G401.6 (cell line): ENCODE data around the gene MUC5AC.
"Not testable (repeated sequence)": the region's sequence is repeated elsewhere in the genome, so short reads cannot be mapped to it uniquely, and the experiment has no call there.

Experiments
- FAIRE-seq: peaks from 2 replicates; lab custom pipeline; 2012; peaks lifted over from hg19 to GRCh38; lab: Jason Lieb, UNC

MUC5AC gene

DNA sequence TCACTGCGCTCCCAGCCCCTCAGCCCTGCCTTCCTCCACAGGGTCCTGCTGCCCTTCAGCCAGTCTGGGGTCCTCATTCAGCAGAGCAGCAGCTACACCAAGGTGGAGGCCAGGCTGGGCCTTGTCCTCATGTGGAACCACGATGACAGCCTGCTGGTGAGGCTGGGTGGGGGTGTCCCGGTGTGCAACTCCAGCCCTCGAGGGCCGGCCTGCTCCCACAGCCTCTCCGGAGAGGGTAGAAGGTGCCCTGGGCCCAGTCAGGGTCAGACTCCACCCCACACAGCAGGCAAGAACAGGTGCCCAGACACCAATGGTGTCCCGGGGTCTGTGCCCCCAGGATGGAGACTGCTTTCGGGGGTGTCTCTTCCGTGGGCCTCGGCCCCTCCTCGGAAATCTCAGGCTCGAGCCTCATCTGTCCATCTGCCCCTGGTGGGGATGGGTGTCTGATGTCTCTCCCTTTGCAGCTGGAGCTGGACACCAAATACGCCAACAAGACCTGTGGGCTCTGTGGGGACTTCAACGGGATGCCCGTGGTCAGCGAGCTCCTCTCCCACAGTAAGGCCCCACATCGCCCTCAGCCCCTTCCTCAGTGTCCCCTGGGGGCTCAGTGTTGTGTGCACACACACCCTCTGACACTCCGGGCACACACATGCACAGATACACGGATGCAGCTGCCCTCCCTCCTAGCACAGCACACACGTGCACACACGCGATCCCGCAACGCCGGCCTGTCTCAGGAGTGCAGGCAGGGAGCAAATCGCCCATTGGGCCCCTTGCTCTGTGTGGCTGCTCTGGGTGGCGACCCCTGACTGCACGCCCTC is 4.9 kb downstream of the MUC5AC start:
- no peak for FAIRE-seq

DNA sequence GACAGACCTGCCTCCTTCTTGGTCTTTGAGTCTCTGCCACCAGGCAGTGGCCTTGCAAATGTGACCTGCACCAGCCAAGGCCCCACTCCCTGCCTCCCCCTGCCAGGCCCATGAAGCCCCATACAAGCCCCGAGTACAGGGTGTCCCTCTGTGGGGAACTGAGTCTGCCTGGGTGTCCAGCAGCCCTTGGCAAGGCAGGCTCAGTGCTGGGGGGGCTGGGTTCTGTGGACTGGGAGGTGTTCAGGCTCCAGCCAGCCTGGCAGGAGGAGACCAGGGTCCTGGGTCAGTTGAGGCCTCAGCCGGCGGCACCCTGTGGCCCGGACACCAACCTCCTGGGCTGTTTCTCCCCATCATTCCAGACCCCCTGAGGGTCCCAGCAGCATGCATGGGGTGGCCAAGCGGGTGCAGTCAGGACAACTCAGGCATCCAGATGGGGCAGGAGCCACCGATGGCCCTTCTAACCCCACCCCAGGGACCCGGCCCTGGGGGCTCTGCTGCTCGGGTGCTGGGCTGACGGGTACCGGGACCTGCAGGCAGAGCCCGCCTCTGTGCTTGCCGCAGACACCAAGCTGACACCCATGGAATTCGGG is 5.7 kb downstream of the MUC5AC start:
- no peak for FAIRE-seq

DNA sequence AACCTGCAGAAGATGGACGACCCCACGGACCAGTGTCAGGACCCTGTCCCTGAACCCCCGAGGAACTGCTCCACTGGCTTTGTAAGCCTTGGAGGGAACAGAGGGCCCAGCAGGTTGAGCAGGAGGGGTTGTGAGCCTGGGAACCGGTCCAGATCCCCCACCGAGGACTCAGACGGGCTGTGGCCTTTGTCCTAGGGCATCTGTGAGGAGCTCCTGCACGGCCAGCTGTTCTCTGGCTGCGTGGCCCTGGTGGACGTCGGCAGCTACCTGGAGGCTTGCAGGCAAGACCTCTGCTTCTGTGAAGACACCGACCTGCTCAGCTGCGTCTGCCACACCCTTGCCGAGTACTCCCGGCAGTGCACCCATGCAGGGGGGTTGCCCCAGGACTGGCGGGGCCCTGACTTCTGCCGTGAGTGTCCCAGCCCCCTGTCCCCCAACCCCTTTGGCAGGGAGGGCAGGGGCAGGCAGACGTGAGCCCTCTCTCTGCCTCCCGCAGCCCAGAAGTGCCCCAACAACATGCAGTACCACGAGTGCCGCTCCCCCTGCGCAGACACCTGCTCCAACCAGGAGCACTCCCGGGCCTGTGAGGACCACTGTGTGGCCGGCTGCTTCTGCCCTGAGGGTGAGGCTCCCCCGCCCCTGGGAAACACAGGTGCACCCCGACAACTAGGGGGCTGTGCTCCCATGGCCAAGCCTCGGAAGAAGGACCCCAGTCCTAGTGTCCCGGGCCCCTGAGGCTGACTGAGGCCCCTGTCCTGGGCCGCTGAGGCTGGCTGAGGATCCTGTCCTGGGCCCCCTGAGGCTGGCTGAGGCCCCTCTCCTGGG is 6.4 kb downstream of the MUC5AC start:
- FAIRE-seq: no peak

DNA sequence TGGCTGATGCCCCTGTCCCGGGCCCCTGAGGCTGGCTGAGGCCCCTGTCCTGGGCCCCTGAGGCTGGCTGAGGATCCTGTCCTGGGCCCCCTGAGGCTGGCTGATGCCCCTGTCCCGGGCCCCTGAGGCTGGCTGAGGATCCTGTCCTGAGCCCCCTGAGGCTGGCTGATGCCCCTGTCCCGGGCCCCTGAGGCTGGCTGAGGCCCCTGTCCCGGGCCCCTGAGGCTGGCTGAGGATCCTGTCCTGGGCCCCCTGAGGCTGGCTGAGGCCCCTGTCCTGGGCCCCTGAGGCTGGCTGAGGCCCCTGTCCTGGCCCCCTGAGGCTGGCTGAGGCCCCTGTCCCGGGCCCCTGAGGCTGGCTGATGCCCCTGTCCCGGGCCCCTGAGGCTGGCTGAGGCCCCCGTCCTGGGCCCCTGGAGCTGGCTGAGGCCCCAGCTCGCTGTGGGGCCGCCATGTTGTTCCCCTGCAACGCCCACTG is 7.1 kb downstream of the MUC5AC start:
- not testable (repeated sequence) for FAIRE-seq

GRCh38 chr11:1165256-1166041 is 7.7 kb downstream of the MUC5AC start:
- FAIRE-seq: no peak

DNA sequence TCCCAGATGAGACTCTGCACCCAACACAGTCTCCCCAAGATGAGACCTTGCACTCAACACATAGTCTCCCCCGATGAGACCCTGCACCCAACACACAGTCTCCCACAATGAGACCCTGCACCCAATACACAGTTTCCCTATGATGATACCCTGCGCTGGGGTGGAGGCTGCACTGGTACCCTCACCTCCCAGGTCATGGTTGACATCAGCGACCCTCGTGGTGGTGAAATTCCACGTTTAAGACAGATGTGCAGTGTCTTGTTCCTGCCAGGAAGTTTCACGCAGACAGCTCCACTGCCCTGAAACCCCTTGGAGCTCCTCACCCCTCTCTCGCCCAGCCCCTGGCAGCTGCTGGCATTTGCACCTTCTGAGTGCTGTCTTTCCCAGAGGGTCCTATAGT is 9.5 kb downstream of the MUC5AC start:
- no peak for FAIRE-seq

GRCh38 chr11:1167751-1168231 is 10.0 kb downstream of the MUC5AC start:
- FAIRE-seq: no peak

- no peak for FAIRE-seq
These were observed 10.5 kb downstream of the MUC5AC start for GRCh38 chr11:1168256-1168655.

DNA sequence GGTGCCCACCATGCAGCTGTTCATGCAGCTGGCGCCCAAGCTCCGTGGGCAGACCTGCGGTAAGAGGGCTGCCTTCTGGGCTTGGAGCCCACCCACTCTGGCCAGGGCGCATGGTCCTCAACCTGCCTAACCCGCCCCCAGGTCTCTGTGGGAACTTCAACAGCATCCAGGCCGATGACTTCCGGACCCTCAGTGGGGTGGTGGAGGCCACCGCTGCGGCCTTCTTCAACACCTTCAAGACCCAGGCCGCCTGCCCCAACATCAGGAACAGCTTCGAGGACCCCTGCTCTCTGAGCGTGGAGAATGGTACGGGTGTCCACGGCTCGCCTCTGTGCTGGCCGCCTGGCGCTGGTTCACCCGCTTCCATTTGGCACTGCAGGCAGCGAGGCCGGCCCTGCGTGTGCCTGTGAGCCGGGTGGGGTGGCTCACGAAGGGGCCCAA is 11.0 kb downstream of the MUC5AC start:
- FAIRE-seq: no peak

GRCh38 chr11:1171223-1171984 is 13.7 kb downstream of the MUC5AC start:
- no peak for FAIRE-seq

DNA sequence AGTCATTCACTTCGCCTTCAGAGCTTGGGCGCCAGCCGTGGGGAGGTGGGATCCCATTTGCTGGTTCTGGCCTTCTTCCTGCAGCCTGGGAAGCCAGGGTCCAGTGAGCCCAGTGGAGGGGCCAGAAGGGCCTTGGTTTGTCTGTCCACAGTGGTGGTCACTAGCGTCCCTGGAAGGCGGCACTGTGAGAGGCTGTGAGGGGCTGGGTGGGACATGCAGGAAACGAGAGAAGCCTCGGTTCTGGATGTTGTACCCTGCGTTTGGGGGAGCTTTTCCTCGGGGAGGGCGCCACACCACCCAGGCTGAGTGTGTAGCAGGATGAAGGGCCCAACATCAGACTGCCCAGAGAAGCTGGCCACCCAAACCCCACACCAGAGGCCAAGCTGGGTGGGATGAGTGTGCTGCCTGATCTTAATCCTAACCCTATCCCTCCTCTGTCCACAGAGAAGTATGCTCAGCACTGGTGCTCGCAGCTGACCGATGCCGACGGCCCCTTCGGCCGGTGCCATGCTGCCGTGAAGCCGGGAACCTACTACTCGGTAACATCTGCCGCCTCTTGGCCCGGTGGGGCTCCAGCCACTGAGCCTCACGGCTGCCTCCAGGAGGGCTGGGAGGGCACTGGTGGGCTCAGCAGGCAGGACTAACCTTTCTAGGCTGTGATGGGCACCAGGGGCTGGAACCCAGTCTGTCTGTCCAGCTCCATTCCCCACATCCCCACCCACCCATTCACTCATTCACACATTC is 14.4 kb downstream of the MUC5AC start:
- no peak for FAIRE-seq

DNA sequence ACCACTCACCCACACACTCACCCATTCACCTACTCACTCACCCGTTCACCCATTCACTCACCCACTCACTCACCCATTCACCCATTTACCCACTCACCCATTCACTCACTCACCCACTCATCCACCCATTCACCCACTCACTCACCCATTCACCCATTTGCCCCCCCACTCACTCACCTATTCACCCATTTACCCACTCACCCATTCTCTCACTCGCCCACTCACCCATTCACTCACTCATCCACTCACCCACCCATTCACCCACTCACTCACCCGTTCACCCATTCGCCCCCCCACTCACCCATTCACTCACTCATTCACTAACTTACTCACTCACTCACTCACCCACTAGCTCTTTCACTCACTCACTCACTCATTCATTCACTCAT is 15.0 kb downstream of the MUC5AC start:
- no peak for FAIRE-seq

- FAIRE-seq: not testable (repeated sequence)
These were observed 15.6 kb downstream of the MUC5AC start for GRCh38 chr11:1173396-1173795.

DNA sequence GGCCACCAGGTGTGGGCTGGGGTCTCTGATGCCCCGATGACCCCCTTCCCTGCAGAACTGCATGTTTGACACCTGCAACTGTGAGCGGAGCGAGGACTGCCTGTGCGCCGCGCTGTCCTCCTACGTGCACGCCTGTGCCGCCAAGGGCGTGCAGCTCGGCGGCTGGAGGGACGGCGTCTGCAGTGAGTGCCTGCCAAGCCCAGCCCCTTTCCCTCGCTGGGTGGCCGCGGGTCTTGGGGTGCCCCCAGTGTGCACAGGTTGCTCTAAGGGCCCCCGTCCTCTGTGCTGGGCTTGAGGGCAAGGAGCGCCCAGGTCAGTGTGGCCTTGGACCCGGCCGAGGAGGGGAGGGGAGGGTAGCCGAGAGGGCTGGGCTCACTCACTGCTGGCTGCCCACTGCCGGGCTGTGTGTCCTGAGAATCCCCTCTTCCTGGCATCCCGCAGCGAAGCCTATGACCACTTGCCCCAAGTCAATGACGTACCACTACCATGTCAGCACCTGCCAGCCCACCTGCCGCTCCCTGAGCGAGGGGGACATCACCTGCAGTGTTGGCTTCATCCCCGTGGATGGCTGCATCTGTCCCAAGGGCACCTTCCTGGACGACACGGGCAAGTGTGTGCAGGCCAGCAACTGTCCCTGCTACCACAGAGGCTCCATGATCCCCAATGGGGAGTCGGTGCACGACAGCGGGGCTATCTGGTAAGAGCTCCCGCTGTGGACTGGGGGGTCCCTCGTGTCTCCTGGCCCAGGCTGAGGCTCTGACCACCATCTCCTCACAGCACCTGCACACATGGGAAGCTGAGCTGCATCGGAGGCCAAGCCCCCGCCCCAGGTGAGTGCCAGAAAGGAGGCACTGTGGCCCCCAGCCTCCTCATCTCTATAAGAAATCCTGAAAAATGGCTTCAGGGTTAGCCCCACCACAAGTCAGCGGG is 17.0 kb downstream of the MUC5AC start:
- FAIRE-seq: no peak

GRCh38 chr11:1175461-1176223 is 17.9 kb downstream of the MUC5AC start:
- no peak for FAIRE-seq

GRCh38 chr11:1176224-1177019 is 18.7 kb downstream of the MUC5AC start:
- FAIRE-seq: no peak

DNA sequence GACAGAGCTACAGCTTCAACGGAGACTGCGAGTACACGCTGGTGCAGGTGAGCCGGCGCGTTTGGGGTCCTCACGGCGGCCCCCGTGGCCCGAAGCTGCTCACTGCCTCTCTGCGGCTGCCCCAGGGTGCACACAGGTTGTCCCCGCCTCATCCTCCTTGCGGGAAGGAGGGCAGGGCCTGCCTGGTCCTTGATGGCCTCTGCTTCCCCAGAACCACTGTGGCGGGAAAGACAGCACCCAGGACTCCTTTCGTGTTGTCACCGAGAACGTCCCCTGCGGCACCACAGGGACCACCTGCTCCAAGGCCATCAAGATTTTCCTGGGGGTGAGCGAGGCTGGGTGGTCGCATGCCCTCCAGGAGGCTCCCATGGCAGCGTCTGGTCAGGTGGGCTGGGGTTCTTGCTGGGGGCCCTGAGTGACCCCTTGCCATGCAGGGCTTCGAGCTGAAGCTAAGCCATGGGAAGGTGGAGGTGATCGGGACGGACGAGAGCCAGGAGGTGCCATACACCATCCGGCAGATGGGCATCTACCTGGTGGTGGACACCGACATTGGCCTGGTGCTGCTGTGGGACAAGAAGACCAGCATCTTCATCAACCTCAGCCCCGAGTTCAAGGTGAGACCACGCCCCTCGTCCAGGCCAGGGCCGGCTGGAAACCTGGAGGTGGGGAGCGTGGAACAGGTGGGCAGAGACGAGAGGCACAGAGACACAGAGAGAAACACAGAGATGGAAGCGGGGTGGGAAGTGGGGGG is 19.4 kb downstream of the MUC5AC start:
- no peak for FAIRE-seq
